Bone marrow (tissue), 2 donors: ENCODE results near the gene CTNNAL1.

Source experiments
- DNase-seq, 2 donors: peaks; one replicate each; lab custom pipeline; 2025; lab: John Stamatoyannopoulos, UW

The CTNNAL1 gene

GRCh38 chr9:109026306-109026705, 13.0 kb upstream of the CTNNAL1 start:
- DNase-seq, result no peak

- DNase-seq, result no peak
These were observed 9.6 kb upstream of the CTNNAL1 start for GRCh38 chr9:109022873-109023272.

GRCh38 chr9:109020581-109021511, 7.5 kb upstream of the CTNNAL1 start:
- no peak for DNase-seq

GRCh38 chr9:109020113-109020512, 6.8 kb upstream of the CTNNAL1 start:
- DNase-seq, result no peak

- DNase-seq, result no peak
These were observed 6.1 kb upstream of the CTNNAL1 start for GRCh38 chr9:109019420-109019819.

GRCh38 chr9:109017493-109017892, 4.2 kb upstream of the CTNNAL1 start:
- DNase-seq, result no peak

GRCh38 chr9:109017061-109017460, 3.8 kb upstream of the CTNNAL1 start:
- no peak for DNase-seq

- DNase-seq, result no peak
These were observed 2.8 kb upstream of the CTNNAL1 start for GRCh38 chr9:109016132-109016531.

GRCh38 chr9:109014608-109015280, 1.4 kb upstream of the CTNNAL1 start:
- DNase-seq, result no peak

- no peak for DNase-seq
These were observed 644 bp upstream of the CTNNAL1 start for GRCh38 chr9:109013679-109014607.

- peak; percentile 30 to 35 for DNase-seq
These were observed 1.1 kb downstream of the CTNNAL1 start for GRCh38 chr9:109012009-109012875.

- no peak for DNase-seq
These were observed 2.0 kb downstream of the CTNNAL1 start for GRCh38 chr9:109011231-109011671.

GRCh38 chr9:109010746-109011145, 2.6 kb downstream of the CTNNAL1 start:
- no peak for DNase-seq

- DNase-seq, result no peak
These were observed 7.6 kb downstream of the CTNNAL1 start for GRCh38 chr9:109005678-109006077.

- DNase-seq, result no peak
These were observed 10.2 kb downstream of the CTNNAL1 start for GRCh38 chr9:109003116-109003515.

GRCh38 chr9:109002141-109002540, 11.2 kb downstream of the CTNNAL1 start:
- no peak for DNase-seq

GRCh38 chr9:109001275-109001676, 12.0 kb downstream of the CTNNAL1 start:
- DNase-seq, result no peak

- DNase-seq, result no peak
These were observed 16.2 kb downstream of the CTNNAL1 start for GRCh38 chr9:108997112-108997511.

- DNase-seq, result no peak
These were observed 16.7 kb downstream of the CTNNAL1 start for GRCh38 chr9:108996643-108997042.

- peak in 1 of 2 donors; percentile 25 for DNase-seq
These were observed 18.6 kb downstream of the CTNNAL1 start for GRCh38 chr9:108994695-108995094.

- DNase-seq, result no peak
These were observed 21.8 kb downstream of the CTNNAL1 start for GRCh38 chr9:108991479-108991878.
